ENCODE measurements around the gene AIG1.

AIG1 gene

GRCh38 chr6:143333749-143334520 is 273.2 kb downstream of the AIG1 start:
- H3K79me2 ChIP-seq (ENCODE audit: insufficient read depth, low read depth) = no peaks in the 10 kb centered on the region
- H3K4me2 ChIP-seq = no peak overlapping the region
- no peaks in the 10 kb centered on the region for H3K36me3 ChIP-seq (ENCODE audit: insufficient read depth)
- no peaks in the 10 kb centered on the region for H3K27me3 ChIP-seq (ENCODE audit: insufficient read depth, low read depth)
- no peak overlapping the region for H2AFZ ChIP-seq (ENCODE audit: low read depth)
- TF ChIP-seq CTCF (conservative IDR thresholded peaks at IDR 0.05; ENCODE audit: low read depth, low read length) = no peak
- no peak overlapping the region for H3K27ac ChIP-seq
- no peak overlapping the region for H3K9ac ChIP-seq
- no peak overlapping the region for H3K4me3 ChIP-seq (IDR thresholded peaks at IDR 0.05; ENCODE audit: insufficient read depth, low read depth, low read length)
- no peaks in the 10 kb centered on the region for H4K20me1 ChIP-seq (ENCODE audit: insufficient read depth)
- no peaks in the 10 kb centered on the region for H3K4me1 ChIP-seq (ENCODE audit: low read depth, poor library complexity, severe bottlenecking)

GRCh38 chr6:143335865-143336264 is 275.2 kb downstream of the AIG1 start:
- no peak for TF ChIP-seq CTCF (conservative IDR thresholded peaks at IDR 0.05; ENCODE audit: low read depth, low read length)
- H3K36me3 ChIP-seq (ENCODE audit: insufficient read depth) = no peaks in the 10 kb centered on the region
- no peak overlapping the region for H3K4me2 ChIP-seq
- H3K27me3 ChIP-seq (ENCODE audit: insufficient read depth, low read depth) = no peaks in the 10 kb centered on the region
- no peak overlapping the region for H2AFZ ChIP-seq (ENCODE audit: low read depth)
- no peaks in the 10 kb centered on the region for H3K79me2 ChIP-seq (ENCODE audit: insufficient read depth, low read depth)
- H3K9ac ChIP-seq = no peak overlapping the region
- H4K20me1 ChIP-seq (ENCODE audit: insufficient read depth) = no peaks in the 10 kb centered on the region
- H3K27ac ChIP-seq = no peak overlapping the region
- no peak overlapping the region for H3K4me3 ChIP-seq (IDR thresholded peaks at IDR 0.05; ENCODE audit: insufficient read depth, low read depth, low read length)
- H3K4me1 ChIP-seq (ENCODE audit: low read depth, poor library complexity, severe bottlenecking) = no peaks in the 10 kb centered on the region

GRCh38 chr6:143336446-143337152 is 275.9 kb downstream of the AIG1 start:
- Histone ChIP-seq H2AFZ (ENCODE audit: low read depth) (no peak overlapping the region), H3K4me1 (ENCODE audit: low read depth, poor library complexity, severe bottlenecking) (no peaks in the 10 kb centered on the region), H3K27ac (no peak overlapping the region)

More at GRCh38 chr6:143336446-143337152, 275.9 kb downstream of the AIG1 start:
- no peaks in the 10 kb centered on the region for H3K27me3 ChIP-seq (ENCODE audit: insufficient read depth, low read depth)
- H3K4me2 ChIP-seq = no peak overlapping the region
- no peaks in the 10 kb centered on the region for H3K36me3 ChIP-seq (ENCODE audit: insufficient read depth)
- no peaks in the 10 kb centered on the region for H4K20me1 ChIP-seq (ENCODE audit: insufficient read depth)
- TF ChIP-seq CTCF (conservative IDR thresholded peaks at IDR 0.05; ENCODE audit: low read depth, low read length) = no peak
- no peak overlapping the region for H3K4me3 ChIP-seq (IDR thresholded peaks at IDR 0.05; ENCODE audit: insufficient read depth, low read depth, low read length)
- no peak overlapping the region for H3K9ac ChIP-seq
- no peaks in the 10 kb centered on the region for H3K79me2 ChIP-seq (ENCODE audit: insufficient read depth, low read depth)
